Measurements from ENCODE around the gene TAS2R20.

Gene TAS2R20

GRCh38 chr12:10959804-10960203 is 38.3 kb downstream of the TAS2R20 start:
- DNase-seq (ENCODE audit: low read depth), result no peak

- no peak for DNase-seq (ENCODE audit: low read depth)
These were observed 40.4 kb downstream of the TAS2R20 start for GRCh38 chr12:10957741-10958140.

- no peak for DNase-seq (ENCODE audit: low read depth)
These were observed 42.0 kb downstream of the TAS2R20 start for GRCh38 chr12:10956085-10956484.

GRCh38 chr12:10952645-10953044 is 45.5 kb downstream of the TAS2R20 start:
- DNase-seq (ENCODE audit: low read depth), result no peak
